Retinal pigment epithelial cell (primary cell): ENCODE results near the gene GSTO2.

ENCODE experiments used
- DNase-seq: peaks from one replicate; pipeline ENCODE4 v3.0.0-alpha.2; 2010; ENCODE audit warnings: low read depth
- H3K4me3 ChIP-seq: 2 replicates; pipeline ENCODE4 v1.5.1; 2011; ENCODE audit warnings: mild to moderate bottlenecking, low read length, control low read depth, moderate library complexity
- TF ChIP-seq, protein P1 (sequence below): conservative IDR thresholded peaks from 2 replicates; pipeline ENCODE4 v1.5.1; 2011; ENCODE audit warnings: low read depth, low read length, control low read depth, inconsistent platforms

GSTO2 gene

DNA sequence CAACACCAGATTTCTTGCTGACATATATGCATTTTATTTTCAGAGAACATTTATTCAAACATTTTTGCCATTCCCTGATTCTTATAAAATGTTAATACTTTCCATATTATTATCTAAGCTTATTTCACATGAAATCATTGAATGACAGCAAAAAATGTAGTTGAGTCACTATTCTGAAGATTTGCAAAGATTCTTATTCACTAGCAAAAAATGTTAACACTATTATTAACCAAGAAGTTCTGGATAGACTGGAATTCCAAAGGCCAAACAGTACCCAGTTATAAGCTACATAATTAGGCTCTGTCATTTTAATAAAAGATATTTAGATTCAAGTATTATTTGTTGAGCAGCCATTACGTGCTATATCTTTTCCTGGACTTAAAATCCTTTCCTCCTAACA, 4.3 kb downstream of the GSTO2 start:
- DNase-seq = no peak
- TF ChIP-seq, protein P1, sequence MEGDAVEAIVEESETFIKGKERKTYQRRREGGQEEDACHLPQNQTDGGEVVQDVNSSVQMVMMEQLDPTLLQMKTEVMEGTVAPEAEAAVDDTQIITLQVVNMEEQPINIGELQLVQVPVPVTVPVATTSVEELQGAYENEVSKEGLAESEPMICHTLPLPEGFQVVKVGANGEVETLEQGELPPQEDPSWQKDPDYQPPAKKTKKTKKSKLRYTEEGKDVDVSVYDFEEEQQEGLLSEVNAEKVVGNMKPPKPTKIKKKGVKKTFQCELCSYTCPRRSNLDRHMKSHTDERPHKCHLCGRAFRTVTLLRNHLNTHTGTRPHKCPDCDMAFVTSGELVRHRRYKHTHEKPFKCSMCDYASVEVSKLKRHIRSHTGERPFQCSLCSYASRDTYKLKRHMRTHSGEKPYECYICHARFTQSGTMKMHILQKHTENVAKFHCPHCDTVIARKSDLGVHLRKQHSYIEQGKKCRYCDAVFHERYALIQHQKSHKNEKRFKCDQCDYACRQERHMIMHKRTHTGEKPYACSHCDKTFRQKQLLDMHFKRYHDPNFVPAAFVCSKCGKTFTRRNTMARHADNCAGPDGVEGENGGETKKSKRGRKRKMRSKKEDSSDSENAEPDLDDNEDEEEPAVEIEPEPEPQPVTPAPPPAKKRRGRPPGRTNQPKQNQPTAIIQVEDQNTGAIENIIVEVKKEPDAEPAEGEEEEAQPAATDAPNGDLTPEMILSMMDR = no peak
- H3K4me3 ChIP-seq = no peak overlapping the region

DNA sequence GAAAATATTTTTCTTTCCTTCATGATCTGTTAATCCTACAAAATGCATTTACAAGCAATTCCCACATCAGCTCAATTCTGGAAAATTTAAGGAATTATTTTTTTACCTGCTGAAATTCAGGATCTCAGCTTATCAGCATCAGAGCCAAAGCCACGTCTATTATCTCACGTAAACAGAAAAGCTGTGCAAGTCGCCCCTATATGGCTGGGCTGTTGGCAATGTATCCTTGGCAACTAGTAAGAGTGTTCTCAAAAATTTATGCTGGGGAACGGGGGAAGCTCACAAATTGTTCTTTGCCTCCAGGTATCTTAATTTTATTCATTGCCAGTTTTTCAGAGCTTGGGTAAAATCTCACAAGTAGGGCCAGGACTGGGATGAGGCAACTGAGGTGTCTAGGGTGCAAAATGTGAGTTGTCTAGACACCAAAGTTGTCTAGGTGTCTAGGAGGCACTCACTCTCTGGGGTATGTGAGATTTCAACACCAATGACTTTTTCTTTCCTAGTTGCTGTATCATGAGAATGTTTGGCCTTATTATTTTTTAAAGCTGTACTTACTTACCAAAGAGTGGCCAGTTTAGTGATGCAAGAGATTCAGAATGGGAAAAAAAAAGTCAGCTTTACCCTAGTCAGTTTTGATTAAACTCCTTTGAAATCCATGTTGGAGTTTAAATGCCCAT, 5.1 kb downstream of the GSTO2 start:
- no peak overlapping the region for H3K4me3 ChIP-seq

DNA sequence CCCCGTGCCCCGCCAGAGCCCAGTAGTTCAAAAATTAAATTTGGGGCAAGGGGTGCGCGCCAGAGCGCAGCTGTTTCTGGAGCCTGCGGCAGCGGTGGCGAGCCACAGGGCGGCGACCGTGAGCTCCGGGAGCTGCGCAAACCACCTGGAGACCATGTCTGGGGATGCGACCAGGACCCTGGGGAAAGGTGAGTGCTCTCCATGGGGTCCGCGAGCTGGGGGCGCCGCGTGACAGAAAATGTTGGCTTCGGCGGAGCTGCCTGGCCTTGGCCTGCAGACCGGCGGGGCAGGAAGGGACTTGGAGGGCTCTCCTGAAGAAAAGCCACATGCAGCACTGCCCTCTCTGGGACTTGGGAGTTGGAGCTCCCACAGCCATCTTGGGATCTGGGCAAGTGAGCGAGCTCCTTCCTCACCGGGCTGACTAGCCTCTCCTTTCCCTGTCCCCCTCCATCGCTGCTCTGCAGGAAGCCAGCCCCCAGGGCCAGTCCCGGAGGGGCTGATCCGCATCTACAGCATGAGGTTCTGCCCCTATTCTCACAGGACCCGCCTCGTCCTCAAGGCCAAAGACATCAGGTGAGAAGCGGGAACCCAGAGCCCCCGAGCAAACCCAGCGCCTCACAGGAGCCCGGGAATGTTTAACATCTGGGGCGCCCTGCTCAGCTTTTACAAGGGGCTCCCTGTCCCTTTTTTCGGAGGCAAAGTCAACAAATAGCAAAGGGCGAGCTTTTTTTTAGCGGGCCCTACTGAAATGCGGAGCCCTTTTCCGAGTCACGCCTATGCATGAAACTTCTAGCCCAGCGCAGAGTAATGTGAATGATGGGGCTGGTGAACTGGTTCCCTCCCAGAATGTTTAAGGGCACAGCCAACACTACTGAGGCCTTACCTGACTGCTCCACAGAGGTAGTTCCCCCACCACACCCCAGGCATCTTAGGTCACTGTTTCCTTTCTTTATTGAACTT, 6.1 kb downstream of the GSTO2 start:
- peak overlapping the region; percentile 45 for H3K4me3 ChIP-seq

More for the DNA sequence above, 5.1 kb downstream of the GSTO2 start:
- TF ChIP-seq, protein P1 = no peak
- no peak for DNase-seq

DNA sequence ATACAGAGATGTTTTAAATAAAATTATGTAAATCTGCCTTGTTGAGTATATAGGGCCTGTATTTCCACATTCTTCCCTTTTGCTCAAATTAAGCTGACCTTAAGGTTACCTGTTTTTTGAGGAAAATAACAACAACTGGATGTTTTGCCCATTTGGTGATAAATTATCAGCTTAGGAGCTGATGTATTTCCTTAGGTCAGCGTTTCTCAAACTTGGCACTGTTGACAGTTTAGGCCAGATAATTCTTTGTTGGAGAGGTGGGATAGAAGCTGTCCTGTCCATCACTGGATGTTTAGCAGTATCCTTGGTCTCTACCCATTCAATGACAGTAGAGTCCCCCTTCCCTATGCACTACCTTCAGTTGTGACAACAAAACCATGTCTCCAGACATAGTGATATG, 7.2 kb downstream of the GSTO2 start:
- TF ChIP-seq, protein P1 = no peak
- no peak for DNase-seq
- H3K4me3 ChIP-seq = no peak overlapping the region

More for the DNA sequence above, 6.1 kb downstream of the GSTO2 start:
- TF ChIP-seq, protein P1 = peak; percentile 92
- no peak for DNase-seq

DNA sequence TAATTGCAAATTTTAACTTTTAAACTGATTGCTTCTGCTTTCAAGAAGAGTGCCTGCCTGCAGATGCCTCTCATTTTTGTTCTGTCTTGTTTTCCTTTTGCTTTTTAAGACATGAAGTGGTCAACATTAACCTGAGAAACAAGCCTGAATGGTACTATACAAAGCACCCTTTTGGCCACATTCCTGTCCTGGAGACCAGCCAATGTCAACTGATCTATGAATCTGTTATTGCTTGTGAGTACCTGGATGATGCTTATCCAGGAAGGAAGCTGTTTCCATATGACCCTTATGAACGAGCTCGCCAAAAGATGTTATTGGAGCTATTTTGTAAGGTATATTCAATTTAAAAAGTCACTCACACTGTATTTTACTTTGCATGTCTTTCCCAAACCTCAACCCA, 8.8 kb downstream of the GSTO2 start:
- TF ChIP-seq, protein P1 = no peak
- no peak for DNase-seq
- no peak overlapping the region for H3K4me3 ChIP-seq

DNA sequence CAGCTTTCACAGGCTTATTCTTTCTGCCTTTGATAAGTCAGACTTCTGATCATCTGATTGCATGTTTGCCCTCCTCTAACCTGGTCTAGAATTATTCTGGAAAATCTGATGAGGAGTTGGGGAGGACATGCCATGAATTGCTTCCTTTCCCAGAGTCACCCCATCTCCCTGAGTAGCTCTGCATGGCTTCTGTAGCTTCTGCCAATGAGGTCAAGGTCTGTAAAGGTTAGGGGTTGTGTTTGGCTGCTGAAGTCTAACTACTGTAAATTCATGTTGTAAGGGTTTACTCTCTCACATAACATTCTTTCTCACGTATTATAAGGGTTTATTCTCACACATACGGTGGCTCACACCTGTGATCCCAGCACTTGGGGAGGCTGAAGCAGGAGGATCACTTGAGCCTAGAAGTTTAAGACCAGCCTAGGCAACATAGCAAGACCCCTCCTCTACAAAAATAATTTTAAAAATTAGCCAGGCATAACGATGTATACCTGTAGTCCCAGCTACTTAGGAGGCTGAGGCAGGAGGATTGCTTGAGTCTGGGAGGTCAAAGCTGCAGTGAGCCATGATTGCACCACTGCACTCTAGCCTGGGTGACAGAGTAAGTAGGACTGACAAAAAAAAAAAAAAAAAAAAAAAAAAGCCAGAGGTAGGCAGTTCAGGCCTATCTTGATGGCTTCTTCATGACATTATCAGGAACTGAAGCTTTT, 10.7 kb downstream of the GSTO2 start:
- DNase-seq = no peak
- TF ChIP-seq, protein P1 = no peak
- no peak overlapping the region for H3K4me3 ChIP-seq
